ENCODE data around the gene RAET1E. TPM values are rescaled to one million over a fixed set of nuclear protein-coding genes. Genes with fewer than 3 reads are reported as not detected.

RAET1E gene
- total and polyA plus RNA-seq, 9 of the 15 experiments (the other 6 are each of a cell fraction or from before 2014, with no cell fraction given) = not detected

GRCh38 chr6:149867876-149868640 is 29.9 kb downstream of the RAET1E start (continued):
- TF ChIP-seq ATF2 (CRISPR knock-in tag; IDR thresholded peaks at IDR 0.05) (no peak), RNF2 (IDR thresholded peaks at IDR 0.05) (no peak), BDP1 (IDR thresholded peaks at IDR 0.05; ENCODE audit: insufficient read depth, insufficient read length) (no peak), KLF13 (tag; IDR thresholded peaks at IDR 0.05; ENCODE audit: borderline replicate concordance, low read depth) (no peak), DEAF1 (CRISPR knock-in tag; IDR thresholded peaks at IDR 0.05) (no peak), ZNF324 (CRISPR knock-in tag; IDR thresholded peaks at IDR 0.05) (no peak), PHF8 (IDR thresholded peaks at IDR 0.05; ENCODE audit: borderline replicate concordance, low read length) (no peak), XRCC3 (IDR thresholded peaks at IDR 0.05) (no peak), XRCC4 (IDR thresholded peaks at IDR 0.05; ENCODE audit: extremely low read depth, insufficient read depth, insufficient read length) (no peak), ZNF165 (CRISPR knock-in tag; IDR thresholded peaks at IDR 0.05; ENCODE audit: borderline replicate concordance) (no peak), ZNF395 (CRISPR knock-in tag; IDR thresholded peaks at IDR 0.05) (no peak), GABPB1 (CRISPR knock-in tag; IDR thresholded peaks at IDR 0.05) (peak; percentile 32; the same call in 1 of the 2 replicates), TBL1XR1 (IDR thresholded peaks at IDR 0.05; ENCODE audit: low read length in 2 of 2) (no peak), ZNF668 (CRISPR knock-in tag; IDR thresholded peaks at IDR 0.05) (no peak), ZBTB11 (CRISPR knock-in tag; IDR thresholded peaks at IDR 0.05) (no peak), SMARCA4 (IDR thresholded peaks at IDR 0.05) (peak; percentile 69), TCFL5 (CRISPR knock-in tag; conservative IDR thresholded peaks at IDR 0.05) (no peak), HOMEZ (CRISPR knock-in tag; IDR thresholded peaks at IDR 0.05) (no peak), NCOA1 (IDR thresholded peaks at IDR 0.05; ENCODE audit: low read depth) (no peak)

Data from K562 (cell line).